HCT116 (cell line): Measurements from ENCODE around the gene COPZ1. TPM values are rescaled to one million over a fixed set of nuclear protein-coding genes. Genes with fewer than 3 reads are reported as not detected.

ENCODE experiments used
- ATAC-seq: fragments of 200-7000 bp; cut with Tn5 transposase; 2 replicates; pipeline ENCODE4 v1.9.1; 2020; ENCODE audit warnings: mild to moderate bottlenecking, moderate library complexity
- BruUV-seq: library from RNA; stranded (reverse); fragments of 400-500 nt; replicated peaks from 2 replicates; lab custom pipeline; 2021; lab: Mats Ljungman, UMichigan
- CTCF ChIA-PET: fragments of 300-600 bp; sonication (Branson Sonifier 250); formaldehyde crosslinking; loops from one replicate; lab custom pipeline; 2021; ENCODE audit warnings: antibody characterized with exemption; lab: Charles Lee
- POLR2A ChIA-PET: fragments of 300-600, 350-600 bp; sonication (Branson Sonifier 250); formaldehyde crosslinking; loops from one replicate; lab custom pipeline; 2021; ENCODE audit warnings: antibody characterized with exemption; lab: Charles Lee
- RAD21 ChIA-PET, 2 experiments: fragments of 300-600 bp; sonication (Branson Sonifier 250); formaldehyde crosslinking; loops; one replicate each; lab custom pipeline; 2023; ENCODE audit warnings: low total read pairs in 2 of 2; ENCODE audit not compliant: uncharacterized antibody in 2 of 2, unreplicated experiment in 2 of 2, low non-redundant PET in 1 of 2; lab: Charles Lee
- DNase-seq: peaks from one replicate; pipeline ENCODE4 v3.0.0-alpha.2; 2010; ENCODE audit warnings: low read depth, low spot score
- H2AFZ ChIP-seq: fragments of 200-600 bp; shearing (Covaris generic), sonication (generic); 2 replicates; pipeline ENCODE4 v1.6.1; 2017; ENCODE audit warnings: low read depth, mixed run types, mixed read lengths, antibody characterized with exemption, low read length; ENCODE audit not compliant: poor library complexity, severe bottlenecking
- H3K27ac ChIP-seq: 2 replicates; pipeline ENCODE4 v1.5.1; 2012; ENCODE audit warnings: low read depth, low read length
- H3K27me3 ChIP-seq: fragments of 200-600 bp; sonication (generic); 2 replicates; pipeline ENCODE4 v1.6.1; 2016; ENCODE audit warnings: mixed run types, low read length, mixed read lengths; ENCODE audit not compliant: insufficient read depth
- H3K36me3 ChIP-seq, 2 experiments: fragments of 200-500 bp in 1 of 2; fragments of 200-600 bp in 1 of 2; sonication (Bioruptor generic) in 1 of 2; sonication (generic) in 1 of 2; 2 replicates each; pipeline versions ENCODE4 v1.5.1 to v1.6.1; 2014 to 2016; ENCODE audit warnings: low read length in 2 of 2, inconsistent platforms in 1 of 2, mixed read lengths in 1 of 2, mixed run types in 1 of 2; ENCODE audit not compliant: insufficient read depth in 2 of 2, control insufficient read depth in 1 of 2
- H3K4me1 ChIP-seq, 2 experiments: fragments of 200-600 bp in 1 of 2; sonication (generic) in 1 of 2; 2 replicates each; pipeline versions ENCODE4 v1.5.1 to v1.6.1; 2012 to 2017; ENCODE audit warnings: low read length in 2 of 2, inconsistent platforms in 1 of 2, mild to moderate bottlenecking in 1 of 2, mixed read lengths in 1 of 2, mixed run types in 1 of 2, moderate library complexity in 1 of 2; ENCODE audit not compliant: insufficient read depth in 2 of 2, control insufficient read depth in 1 of 2
- H3K4me2 ChIP-seq: fragments of 200-600 bp; sonication (generic); 2 replicates; pipeline ENCODE4 v1.6.1; 2017; ENCODE audit warnings: mixed run types, low read length, mixed read lengths
- H3K4me3 ChIP-seq, 2 experiments: fragments of 200-600 bp in 1 of 2; sonication (generic) in 1 of 2; replicated peaks in 1 of 2; 2 replicates each; pipeline ENCODE4 v1.5.1; 2011 to 2016; ENCODE audit warnings: low read length in 2 of 2, control low read depth in 1 of 2, low read depth in 1 of 2, mild to moderate bottlenecking in 1 of 2, mixed read lengths in 1 of 2, mixed run types in 1 of 2
- H3K79me2 ChIP-seq: fragments of 200-600 bp; sonication (generic); 2 replicates; pipeline ENCODE4 v1.6.1; 2017; ENCODE audit warnings: mild to moderate bottlenecking, mixed run types, low read length, moderate library complexity, mixed read lengths; ENCODE audit not compliant: insufficient read depth
- H3K9ac ChIP-seq: fragments of 200-600 bp; sonication (generic); 2 replicates; pipeline ENCODE4 v1.6.1; 2016; ENCODE audit warnings: low read length, mixed read lengths
- H3K9me2 ChIP-seq: fragments of 200-600 bp; sonication (generic), shearing (Covaris generic); 2 replicates; pipeline ENCODE4 v1.6.1; 2017; ENCODE audit warnings: mixed run types, mild to moderate bottlenecking, moderate library complexity; ENCODE audit not compliant: insufficient read depth
- H3K9me3 ChIP-seq, 2 experiments: fragments of 200-500 bp in 1 of 2; fragments of 200-600 bp in 1 of 2; sonication (Bioruptor generic) in 1 of 2; sonication (generic) in 1 of 2; 2 replicates each; pipeline ENCODE4 v1.6.1; 2014 to 2017; ENCODE audit warnings: low read length in 2 of 2, mixed read lengths in 2 of 2, inconsistent platforms in 1 of 2, low read depth in 1 of 2, mild to moderate bottlenecking in 1 of 2, mixed run types in 1 of 2, moderate library complexity in 1 of 2; ENCODE audit not compliant: control insufficient read depth in 1 of 2, insufficient read depth in 1 of 2
- H4K20me1 ChIP-seq: fragments of 200-600 bp; sonication (generic), shearing (Covaris generic); 2 replicates; pipeline ENCODE4 v1.6.1; 2017; ENCODE audit warnings: mixed run types, mild to moderate bottlenecking, moderate library complexity; ENCODE audit not compliant: insufficient read depth
- ATF3 ChIP-seq: IDR thresholded peaks from 2 replicates; pipeline ENCODE4 v1.6.1; 2012
- CBX3 ChIP-seq: IDR thresholded peaks from 2 replicates; pipeline ENCODE4 v1.6.1; 2012; ENCODE audit warnings: low read depth
- CTCF ChIP-seq, 3 experiments: fragments of 200-600 bp in 1 of 3; sonication (generic) in 1 of 3; IDR thresholded peaks in 2 of 3; conservative IDR thresholded peaks in 1 of 3; 2 replicates each; pipeline ENCODE4 v1.5.1; 2012 to 2017; ENCODE audit warnings: low read depth in 2 of 3, low read length in 2 of 3, antibody characterized with exemption in 1 of 3, borderline replicate concordance in 1 of 3, control low read depth in 1 of 3, mild to moderate bottlenecking in 1 of 3, mixed read lengths in 1 of 3, mixed run types in 1 of 3, moderate library complexity in 1 of 3; ENCODE audit not compliant: insufficient read depth in 1 of 3
- EGR1 ChIP-seq: IDR thresholded peaks from 2 replicates; pipeline ENCODE4 v1.6.1; 2012; ENCODE audit warnings: low read depth
- EZH2 ChIP-seq: fragments of 200-600 bp; sonication (generic); IDR thresholded peaks from 2 replicates; pipeline ENCODE4 v1.6.1; 2017; ENCODE audit warnings: antibody characterized with exemption, mixed run types
- FOSL1 ChIP-seq: IDR thresholded peaks from 2 replicates; pipeline ENCODE4 v1.6.1; 2012; ENCODE audit warnings: low read depth
- JUND ChIP-seq: IDR thresholded peaks from 2 replicates; pipeline ENCODE4 v1.6.1; 2012
- POLR2A ChIP-seq: IDR thresholded peaks from 2 replicates; pipeline ENCODE4 v1.7.0; 2011; ENCODE audit warnings: borderline replicate concordance; ENCODE audit not compliant: insufficient read depth, insufficient read length; ENCODE audit errors: extremely low read depth
- RAD21 ChIP-seq: IDR thresholded peaks from 2 replicates; pipeline ENCODE4 v1.6.1; 2012; ENCODE audit warnings: low read depth, mild to moderate bottlenecking
- SP1 ChIP-seq: IDR thresholded peaks from 2 replicates; pipeline ENCODE4 v1.6.1; 2012; ENCODE audit warnings: low read depth
- YY1 ChIP-seq: IDR thresholded peaks from 2 replicates; pipeline ENCODE4 v1.6.1; 2011; ENCODE audit warnings: low read length, low read depth, moderate library complexity, mild to moderate bottlenecking; ENCODE audit not compliant: insufficient replicate concordance; ENCODE audit errors: extremely low read depth
- ZBTB33 ChIP-seq: IDR thresholded peaks from 2 replicates; pipeline ENCODE4 v1.6.1; 2011; ENCODE audit warnings: mild to moderate bottlenecking, low read length, moderate library complexity; ENCODE audit not compliant: insufficient replicate concordance; ENCODE audit errors: extremely low read depth
- ZFX ChIP-seq: fragments of 450-650 bp; IDR thresholded peaks from 2 replicates; pipeline ENCODE4 v1.6.1; 2017
- intact Hi-C: fragments of 100-400 bp; cut with micrococcal nuclease; formaldehyde crosslinking; loops from 2 replicates; pipeline ENCODE4 v1.10.0; 2022
- total RNA-seq: library from RNA; stranded (reverse); gene quantifications from one replicate; pipeline ENCODE4 v1.2.1, GENCODE V29; 2021; ENCODE audit not compliant: unreplicated experiment

Gene COPZ1
- total RNA-seq, 1 experiment from 2014 or later, result 191 TPM

- no peaks in the 10 kb centered on the region for H3K9me2 ChIP-seq
- no peaks in the 10 kb centered on the region for H4K20me1 ChIP-seq
- no peak overlapping the region for H3K4me2 ChIP-seq
- H3K9me3 ChIP-seq, result no peaks in the 10 kb centered on the region
- RAD21 ChIA-PET, result no interaction called here
- DNase-seq, result peak; percentile 45
- no peak overlapping the region for H3K9ac ChIP-seq
- peaks cover 22 to 27% of the 10 kb centered on the region in 2 experiments; a peak in 3 of 4 replicates for H3K36me3 ChIP-seq
- ATAC-seq, result peak; percentile 64
- peaks cover 10 to 28% of the 10 kb centered on the region in 2 experiments; a peak in 3 of 4 replicates for H3K4me1 ChIP-seq
- CTCF ChIA-PET, result interaction anchor here (1.0 to 1.7 kb wide), 2 partner anchors 10 to 45 kb away, joined by 5 read pairs; no protein-coding TSS in a partner anchor
- H3K27ac ChIP-seq, result no peak overlapping the region
- no peak overlapping the region for H2AFZ ChIP-seq
- TF ChIP-seq CTCF (IDR thresholded peaks at IDR 0.05 in 2 of 3, conservative IDR thresholded peaks at IDR 0.05 in 1 of 3; ENCODE audit: borderline replicate concordance in 1 of 3, insufficient read depth in 1 of 3, low read depth in 2 of 3, low read length in 2 of 3), result peak; percentile 72 to 85 (median 75)
- no peak for TF ChIP-seq EGR1
- TF ChIP-seq YY1, result peak; percentile 18
- TF ChIP-seq CBX3, result no peak; the same call in 1 of the 2 replicates
- peak; percentile 63 for TF ChIP-seq RAD21
- TF ChIP-seq SP1, result no peak
- no peak for TF ChIP-seq JUND
- POLR2A ChIA-PET, result no interaction called here
- H3K4me3 ChIP-seq, result no peak overlapping the region
- intact Hi-C loops, result loop anchor here (1.0 kb wide), 1 partner anchor 24 kb away; no protein-coding TSS in a partner anchor
- H3K27me3 ChIP-seq, result no peaks in the 10 kb centered on the region
- H3K79me2 ChIP-seq, result no peaks in the 10 kb centered on the region
- no TSS peak for BruUV-seq
Measured at GRCh38 chr12:54394281-54394719, 69.4 kb downstream of the COPZ1 start.

- Histone ChIP-seq H3K4me1 (peaks cover 6 to 22% of the 10 kb centered on the region in 2 experiments; a peak in 3 of 4 replicates), H2AFZ (no peak overlapping the region), H3K4me3 (no peak overlapping the region), H3K79me2 (no peaks in the 10 kb centered on the region), H4K20me1 (no peaks in the 10 kb centered on the region), H3K9me3 (no peaks in the 10 kb centered on the region), H3K9me2 (no peaks in the 10 kb centered on the region), H3K4me2 (no peak overlapping the region), H3K27me3 (no peaks in the 10 kb centered on the region), H3K36me3 (peaks cover 24 to 27% of the 10 kb centered on the region in 2 experiments; a peak in 3 of 4 replicates), H3K27ac (no peak overlapping the region), H3K9ac (no peak overlapping the region)
- DNase-seq (no peak), ATAC-seq (no peak)
- ChIA-PET CTCF (no interaction called here), POLR2A (no interaction called here), RAD21 (no interaction called here)
- intact Hi-C loops, result loop anchor here (1.0 kb wide), 1 partner anchor 25 kb away; no protein-coding TSS in a partner anchor
- BruUV-seq, result no TSS peak
- TF ChIP-seq ATF3 (no peak), CBX3 (no peak), EZH2 (no peak), FOSL1 (no peak), POLR2A (no peak), ZBTB33 (no peak), CTCF (IDR thresholded peaks at IDR 0.05 in 2 of 3, conservative IDR thresholded peaks at IDR 0.05 in 1 of 3; ENCODE audit: borderline replicate concordance in 1 of 3, insufficient read depth in 1 of 3, low read depth in 2 of 3, low read length in 2 of 3) (no peak), ZFX (no peak)
Measured at GRCh38 chr12:54394986-54395385, 70.1 kb downstream of the COPZ1 start.
